Stimulated activated naive CD8-positive, alpha-beta T cell treated with anti-CD3 and anti-CD28 coated beads, Interleukin-15, Interleukin-2, amounts not matched to agents 100 U/mL and 50 U/mL, for 24 hours (primary cell): Measurements from ENCODE around the gene RNF11.

ENCODE experiments used
- ATAC-seq: fragments of 150-1000 bp; cut with Tn5 transposase; one replicate; pipeline ENCODE4 v1.10.0; 2021
- DNase-seq: peaks from one replicate; pipeline ENCODE4 v3.0.0; 2021

RNF11 gene

GRCh38 chr1:51314974-51315373, 78.9 kb downstream of the RNF11 start:
- no peak for ATAC-seq
- DNase-seq, result no peak

- ATAC-seq (no peak), DNase-seq (no peak)
Measured at GRCh38 chr1:51316113-51316845, 80.2 kb downstream of the RNF11 start.

- ATAC-seq (no peak), DNase-seq (no peak)
Measured at GRCh38 chr1:51316846-51317120, 80.7 kb downstream of the RNF11 start.

GRCh38 chr1:51317798-51318197, 81.7 kb downstream of the RNF11 start:
- DNase-seq, result no peak
- no peak for ATAC-seq

- DNase-seq (no peak), ATAC-seq (peak; percentile 21)
Measured at GRCh38 chr1:51320967-51321923, 85.2 kb downstream of the RNF11 start.

- no peak for DNase-seq
- no peak for ATAC-seq
Measured at GRCh38 chr1:51321924-51322280, 85.8 kb downstream of the RNF11 start.

- ATAC-seq, result no peak
- no peak for DNase-seq
Measured at GRCh38 chr1:51322417-51323101, 86.5 kb downstream of the RNF11 start.
